CD4-positive, alpha-beta T cell (primary cell): ENCODE results near the gene EP400. TPM values are rescaled to one million over a fixed set of nuclear protein-coding genes. Genes with fewer than 3 reads are reported as not detected.
A peak's percentile ranks its signal among the peaks of the same experiment; 100 is the strongest.
"Not testable (repeated sequence)": the region's sequence is repeated elsewhere in the genome, so short reads cannot be mapped to it uniquely, and the experiment has no call there.

Experiments used
- ATAC-seq: fragments of 200-7000 bp; cut with Tn5 transposase; one replicate; pipeline ENCODE4 v1.10.0; 2022; ENCODE audit warnings: mild to moderate bottlenecking; ENCODE audit not compliant: poor library complexity
- CTCF ChIA-PET: fragments of 350-600 bp; sonication (Branson Sonifier 250); formaldehyde crosslinking; loops from one replicate; lab custom pipeline; 2021; ENCODE audit warnings: antibody characterized with exemption, inconsistent platforms; lab: Charles Lee
- POLR2A ChIA-PET: fragments of 350-600 bp; sonication (Branson Sonifier 250); formaldehyde crosslinking; loops from one replicate; lab custom pipeline; 2021; ENCODE audit warnings: antibody characterized with exemption, inconsistent platforms; lab: Charles Lee
- DNase-seq, 14 experiments: peaks; one replicate each; pipeline ENCODE4 v3.0.0-alpha.2; 2013 to 2020; ENCODE audit warnings: mixed read lengths in 2 of 14
- H3K27ac ChIP-seq, 2 donors: one replicate each; pipeline versions ENCODE4 v1.5.1 to v1.7.0; 2013; ENCODE audit warnings: low read length in 2 of 2, low read depth in 1 of 2, mild to moderate bottlenecking in 1 of 2
- H3K27me3 ChIP-seq, 2 experiments: 1 replicate in 1 of 2; 2 replicates in 1 of 2; pipeline versions ENCODE4 v1.6.1 to v1.7.0; 2013; ENCODE audit warnings: low read length in 2 of 2, control low read depth in 1 of 2, mild to moderate bottlenecking in 1 of 2, moderate library complexity in 1 of 2; ENCODE audit not compliant: insufficient read depth in 2 of 2, control insufficient read depth in 1 of 2
- H3K36me3 ChIP-seq: one replicate; pipeline ENCODE4 v1.6.1; 2013; ENCODE audit warnings: low read length, control low read depth; ENCODE audit not compliant: insufficient read depth
- H3K4me1 ChIP-seq: one replicate; pipeline ENCODE4 v1.6.1; 2013; ENCODE audit warnings: low read length, control low read depth; ENCODE audit not compliant: insufficient read depth
- H3K4me3 ChIP-seq: one replicate; pipeline ENCODE4 v1.5.1; 2013; ENCODE audit warnings: mild to moderate bottlenecking, low read length, moderate library complexity
- H3K9me3 ChIP-seq, 2 experiments: 1 replicate in 1 of 2; 2 replicates in 1 of 2; pipeline versions ENCODE4 v1.6.1 to v1.7.0; 2013; ENCODE audit warnings: low read length in 2 of 2, mild to moderate bottlenecking in 2 of 2, control low read depth in 1 of 2, moderate library complexity in 1 of 2; ENCODE audit not compliant: control insufficient read depth in 1 of 2, insufficient read depth in 1 of 2
- H3K27ac Mint-ChIP-seq: one replicate; pipeline ENCODE4 v1.8.0; 2020; ENCODE audit warnings: mixed read lengths
- H3K27me3 Mint-ChIP-seq: one replicate; pipeline ENCODE4 v1.8.0; 2021; ENCODE audit warnings: mixed read lengths
- H3K36me3 Mint-ChIP-seq: one replicate; pipeline ENCODE4 v1.8.0; 2021; ENCODE audit warnings: low read depth, mixed read lengths
- H3K4me1 Mint-ChIP-seq: one replicate; pipeline ENCODE4 v1.8.0; 2021; ENCODE audit warnings: low read depth, mixed read lengths
- H3K4me3 Mint-ChIP-seq: one replicate; pipeline ENCODE4 v1.8.0; 2020; ENCODE audit warnings: mild to moderate bottlenecking, mixed read lengths
- H3K9me3 Mint-ChIP-seq: one replicate; pipeline ENCODE4 v1.8.0; 2020; ENCODE audit warnings: mixed read lengths
- CTCF ChIP-seq: fragments of 200-600 bp; IDR thresholded peaks from one replicate; pipeline ENCODE4 v1.8.0; 2022; ENCODE audit warnings: antibody characterized with exemption, mild to moderate bottlenecking
- intact Hi-C, 2 experiments: fragments of 100-400 bp; cut with DNase I in 1 of 2; cut with micrococcal nuclease in 1 of 2; formaldehyde crosslinking; loops; one replicate each; pipeline versions ENCODE4 v1.15.1 to v1.9.0; 2023 to 2025; cut with DNase I, micrococcal nuclease
- total RNA-seq, 174 experiments: library from RNA in 2 of 174; stranded (reverse) in 2 of 174; gene quantifications; one replicate each; pipeline ENCODE4 v1.2.3 and lab custom pipeline; 2021 to 2026

EP400 gene
- total RNA-seq, 2 experiments from 2014 or later = 56.4 to 56.5 TPM

GRCh38 chr12:131983554-131983953, 33.8 kb downstream of the EP400 start:
- Mint-ChIP-seq H3K27ac (no peak overlapping the region), H3K36me3 (peaks cover 88% of the 10 kb centered on the region)
- TF ChIP-seq CTCF = no peak

GRCh38 chr12:131984334-131984733, 34.6 kb downstream of the EP400 start:
- no peaks in the 10 kb centered on the region for H3K9me3 Mint-ChIP-seq
- Histone ChIP-seq H3K4me1 (no peaks in the 10 kb centered on the region), H3K36me3 (peaks cover 89% of the 10 kb centered on the region), H3K27me3 (no peaks in the 10 kb centered on the region), H3K4me3 (no peak overlapping the region), H3K27ac (no peak overlapping the region), H3K9me3 (no peaks in the 10 kb centered on the region)
- intact Hi-C loops = no loop called here
- H3K4me1 Mint-ChIP-seq = no peaks in the 10 kb centered on the region
- H3K27ac Mint-ChIP-seq = no peak overlapping the region
- POLR2A ChIA-PET = no interaction called here
- TF ChIP-seq CTCF = no peak
- DNase-seq = no peak
- H3K27me3 Mint-ChIP-seq = no peaks in the 10 kb centered on the region
- peaks cover 93% of the 10 kb centered on the region for H3K36me3 Mint-ChIP-seq
- CTCF ChIA-PET = interaction anchor here (1.0 kb wide), 1 partner anchor 20 kb away, joined by 3 read pairs; no protein-coding TSS in a partner anchor
- no peak for ATAC-seq
- H3K4me3 Mint-ChIP-seq = no peak overlapping the region

More at GRCh38 chr12:131983554-131983953, 33.8 kb downstream of the EP400 start:
- ChIA-PET POLR2A (no interaction called here), CTCF (interaction anchor here (1.0 kb wide), 1 partner anchor 21 kb away, joined by 3 read pairs; no protein-coding TSS in a partner anchor)
- no peaks in the 10 kb centered on the region for H3K4me1 ChIP-seq
- no peak for DNase-seq
- H3K4me3 ChIP-seq = no peak overlapping the region
- no peaks in the 10 kb centered on the region for H3K27me3 Mint-ChIP-seq
- intact Hi-C loops = no loop called here
- H3K27me3 ChIP-seq = no peaks in the 10 kb centered on the region
- peaks cover 81% of the 10 kb centered on the region for H3K36me3 ChIP-seq
- no peak overlapping the region for H3K27ac ChIP-seq
- H3K4me1 Mint-ChIP-seq = no peaks in the 10 kb centered on the region
- no peaks in the 10 kb centered on the region for H3K9me3 ChIP-seq
- no peak overlapping the region for H3K4me3 Mint-ChIP-seq
- no peaks in the 10 kb centered on the region for H3K9me3 Mint-ChIP-seq
- ATAC-seq = no peak

- intact Hi-C loops = not testable (repeated sequence)
Observed at GRCh38 chr12:131985510-131985875, 35.8 kb downstream of the EP400 start.

GRCh38 chr12:131986361-131986760, 36.6 kb downstream of the EP400 start:
- no peak overlapping the region for H3K4me3 ChIP-seq
- Mint-ChIP-seq H3K4me3 (no peak overlapping the region), H3K27me3 (no peaks in the 10 kb centered on the region), H3K9me3 (no peaks in the 10 kb centered on the region), H3K27ac (no peak overlapping the region), H3K4me1 (no peaks in the 10 kb centered on the region), H3K36me3 (peaks cover 94% of the 10 kb centered on the region)
- H3K36me3 ChIP-seq = peaks cover 91% of the 10 kb centered on the region
- CTCF ChIA-PET = no interaction called here
- POLR2A ChIA-PET = no interaction called here
- TF ChIP-seq CTCF = no peak
- H3K9me3 ChIP-seq = no peaks in the 10 kb centered on the region
- no peak for ATAC-seq
- DNase-seq = no peak
- H3K4me1 ChIP-seq = no peaks in the 10 kb centered on the region
- H3K27me3 ChIP-seq = no peaks in the 10 kb centered on the region
- H3K27ac ChIP-seq = no peak overlapping the region
- intact Hi-C loops = no loop called here

More at GRCh38 chr12:131985510-131985875, 35.8 kb downstream of the EP400 start:
- H3K9me3 ChIP-seq, H3K4me3 Mint-ChIP-seq, H3K27ac Mint-ChIP-seq, POLR2A ChIA-PET, CTCF ChIA-PET, H3K27ac ChIP-seq, H3K27me3 Mint-ChIP-seq, H3K4me1 ChIP-seq, H3K9me3 Mint-ChIP-seq, ATAC-seq, H3K4me1 Mint-ChIP-seq, H3K4me3 ChIP-seq, H3K27me3 ChIP-seq: not testable (repeated sequence)
- H3K36me3 Mint-ChIP-seq = peaks cover 93% of the 10 kb centered on the region
- DNase-seq = peak in 1 of 14 experiments; percentile 24
- peaks cover 91% of the 10 kb centered on the region for H3K36me3 ChIP-seq
